HK-2 (cell line): ENCODE data around the gene OR6B1.
A peak's percentile ranks its signal among the peaks of the same experiment; 100 is the strongest.
"Not testable (repeated sequence)": the region's sequence is repeated elsewhere in the genome, so short reads cannot be mapped to it uniquely, and the experiment has no call there.

Experiments
- DNase-seq: peaks from one replicate; pipeline ENCODE4 v3.0.0-alpha.2; 2018; ENCODE audit not compliant: unreplicated experiment

OR6B1 gene

DNA sequence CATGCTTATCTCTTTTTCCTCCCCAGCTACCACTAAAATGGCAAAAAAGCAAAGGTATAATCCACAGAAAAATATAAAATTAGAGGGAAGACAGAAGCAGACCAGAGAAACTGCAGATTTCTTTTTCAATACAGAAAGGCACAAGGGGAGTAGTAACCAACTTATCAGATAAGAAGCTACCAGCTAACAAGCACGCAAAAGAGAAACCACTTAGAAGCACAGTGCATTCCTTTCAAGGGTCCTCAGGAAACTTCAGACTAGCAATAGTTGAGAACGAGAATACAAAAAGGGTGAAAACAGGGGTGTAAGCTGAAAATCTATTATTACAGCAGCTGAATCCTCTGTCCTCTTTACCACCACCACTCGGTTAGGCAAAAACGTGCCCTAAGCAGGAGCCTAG, 38.8 kb downstream of the OR6B1 start:
- no peak for DNase-seq

DNA sequence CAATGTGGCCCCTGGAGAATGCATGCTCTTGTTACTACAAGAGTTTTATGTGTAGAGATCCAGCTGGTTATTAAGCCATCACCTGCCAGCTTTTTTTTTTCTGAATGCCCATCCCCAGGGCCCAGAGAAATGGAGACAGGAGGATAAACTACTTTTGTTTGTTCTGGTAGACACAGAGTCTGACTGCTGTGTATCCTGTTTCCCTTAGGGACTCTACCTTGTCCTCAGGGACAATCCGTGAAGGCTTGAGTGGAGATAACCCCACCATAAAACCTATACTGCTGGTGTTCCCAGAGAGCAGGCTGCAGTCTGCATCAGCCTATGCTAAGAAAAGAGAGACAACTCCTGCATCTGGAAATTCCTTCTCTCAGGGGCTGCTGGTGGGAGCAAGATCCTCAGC, 48.5 kb downstream of the OR6B1 start, which contains the start of gene OR2A5:
TSS of gene OR2A5 (plus strand) at position 301 of the 400 bp plus-strand sequence. CDS start 1,454 bp downstream, outside the sequence.
- DNase-seq: no peak

DNA sequence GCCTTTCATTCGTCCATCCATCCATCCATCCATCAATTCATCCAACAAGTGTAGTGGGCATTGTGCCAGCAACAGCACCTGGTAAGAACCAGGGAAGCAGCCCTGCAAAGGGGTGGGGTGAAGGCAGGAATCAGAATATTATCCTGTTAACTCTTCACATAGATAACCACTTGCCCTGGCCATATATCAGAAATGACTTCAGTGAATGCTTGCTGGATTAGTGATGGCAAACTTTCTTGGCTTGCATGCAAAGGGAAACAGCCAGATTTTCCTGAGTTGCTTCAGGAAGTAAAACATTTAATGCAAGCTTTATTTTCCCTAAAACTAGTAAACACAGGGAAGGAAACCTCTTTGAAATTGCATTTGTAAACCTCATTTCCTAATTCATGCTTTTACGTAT, 49.4 kb downstream of the OR6B1 start:
- DNase-seq: no peak

DNA sequence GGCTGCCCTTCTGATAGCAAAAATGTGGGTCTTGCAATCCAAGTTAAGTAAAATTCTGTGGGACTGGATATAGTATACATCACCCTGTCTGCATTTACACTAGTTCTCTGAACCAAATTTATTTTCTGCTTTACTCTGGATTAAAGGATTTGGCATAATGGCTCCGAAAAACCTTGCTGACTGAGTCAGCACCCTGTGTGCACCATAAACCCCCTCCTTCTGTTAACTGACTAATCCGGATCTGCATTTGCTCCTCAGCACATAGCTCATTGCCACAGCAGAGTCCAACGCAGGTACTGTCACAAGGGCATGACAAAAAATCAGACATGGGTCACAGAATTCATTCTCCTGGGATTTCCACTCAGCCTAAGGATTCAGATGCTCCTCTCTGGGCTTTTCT, 50.0 kb downstream of the OR6B1 start:
- no peak for DNase-seq

DNA sequence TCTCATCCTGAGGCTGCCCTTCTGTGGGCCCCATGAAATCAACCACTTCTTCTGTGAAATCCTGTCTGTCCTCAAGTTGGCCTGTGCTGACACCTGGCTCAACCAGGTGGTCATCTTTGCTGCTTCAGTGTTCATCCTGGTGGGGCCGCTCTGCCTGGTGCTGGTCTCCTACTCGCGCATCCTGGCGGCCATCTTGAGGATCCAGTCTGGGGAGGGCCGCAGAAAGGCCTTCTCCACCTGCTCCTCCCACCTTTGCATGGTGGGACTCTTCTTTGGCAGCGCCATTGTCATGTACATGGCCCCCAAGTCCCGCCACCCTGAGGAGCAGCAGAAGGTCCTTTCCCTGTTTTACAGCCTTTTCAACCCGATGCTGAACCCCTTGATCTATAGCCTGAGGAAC, 50.8 kb downstream of the OR6B1 start:
- DNase-seq: not testable (repeated sequence)

DNA sequence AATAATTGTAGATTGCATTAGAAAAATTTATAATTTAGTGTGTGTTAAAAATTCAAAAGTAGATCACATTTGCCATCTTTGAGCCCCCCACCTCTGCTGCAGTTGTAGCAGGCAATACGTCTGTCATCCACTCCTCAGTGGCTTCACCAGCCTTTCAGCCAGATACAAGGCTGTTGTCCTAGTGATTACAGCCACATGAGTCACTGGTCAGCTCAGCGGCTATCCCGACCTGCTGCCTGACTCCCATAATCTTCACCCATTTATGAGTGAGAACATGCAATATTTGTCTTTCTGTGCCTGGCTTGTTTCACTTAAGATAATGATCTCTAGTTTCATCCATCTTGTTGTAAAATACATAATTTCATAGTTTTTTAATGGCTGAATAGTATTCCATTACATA, 57.8 kb downstream of the OR6B1 start:
- peak; percentile 8 for DNase-seq
